GM12892 (cell line): ENCODE data around the gene JMJD8.

ENCODE experiments used
- DNase-seq: peaks from one replicate; pipeline ENCODE4 v3.0.0; 2011; ENCODE audit not compliant: insufficient read length
- FAIRE-seq: peaks from 2 replicates; lab custom pipeline; 2011; peaks lifted over from hg19 to GRCh38; lab: Jason Lieb, UNC
- POLR2A ChIP-seq: IDR thresholded peaks from 2 replicates; pipeline ENCODE4 v1.6.1; 2011; ENCODE audit warnings: low read depth, low read length, control low read depth
- POLR2AphosphoS5 ChIP-seq: IDR thresholded peaks from 2 replicates; pipeline ENCODE4 v1.6.1; 2011; ENCODE audit warnings: low read depth, low read length, control low read depth
- TAF1 ChIP-seq: IDR thresholded peaks from 2 replicates; pipeline ENCODE4 v1.6.1; 2011; ENCODE audit warnings: low read depth, mild to moderate bottlenecking, control low read depth, low read length, borderline replicate concordance

Gene JMJD8

GRCh38 chr16:636206-637080 lies 47.7 kb downstream of the JMJD8 start, which contains the start of gene METTL26:
Gene METTL26 (minus strand): TSS chr16:636305. CDS start chr16:636290, 15 bp downstream.
- peak; percentile 99 for FAIRE-seq
- DNase-seq: peak; percentile 99
- TF ChIP-seq TAF1 (no peak; the same call in 1 of the 2 replicates), POLR2A (peak; percentile 68), POLR2AphosphoS5 (peak; percentile 39; the same call in 1 of the 2 replicates)

GRCh38 chr16:635573-636205 lies 48.4 kb downstream of the JMJD8 start:
- FAIRE-seq: peak; percentile 14
- TF ChIP-seq TAF1 (no peak), POLR2AphosphoS5 (no peak), POLR2A (no peak)
- no peak for DNase-seq

GRCh38 chr16:634996-635395 lies 49.1 kb downstream of the JMJD8 start:
- FAIRE-seq: no peak
- TF ChIP-seq POLR2A (no peak), POLR2AphosphoS5 (no peak), TAF1 (no peak)
- no peak for DNase-seq

- DNase-seq (no peak), FAIRE-seq (no peak)
- TF ChIP-seq POLR2A (no peak), POLR2AphosphoS5 (no peak), TAF1 (no peak)
Measured at GRCh38 chr16:634051-634670, 50.0 kb downstream of the JMJD8 start.

GRCh38 chr16:633336-634050 lies 50.6 kb downstream of the JMJD8 start:
- no peak for TF ChIP-seq POLR2A
- TF ChIP-seq POLR2AphosphoS5: no peak
- TF ChIP-seq TAF1: no peak
- FAIRE-seq (no peak), DNase-seq (no peak)

- TF ChIP-seq POLR2AphosphoS5: no peak
- no peak for TF ChIP-seq POLR2A
- no peak for TF ChIP-seq TAF1
- no peak for FAIRE-seq
Measured at GRCh38 chr16:632486-633335, 51.4 kb downstream of the JMJD8 start.

GRCh38 chr16:631808-632358 lies 52.3 kb downstream of the JMJD8 start:
- FAIRE-seq (no peak), DNase-seq (no peak)
- TF ChIP-seq TAF1 (no peak), POLR2AphosphoS5 (no peak), POLR2A (no peak)

More at GRCh38 chr16:632486-633335, 51.4 kb downstream of the JMJD8 start:
- DNase-seq: no peak
